Measurements from ENCODE around the gene CAMK2D.
A peak's percentile ranks its signal among the peaks of the same experiment; 100 is the strongest.

The CAMK2D gene

GRCh38 chr4:113594231-113594556 is 167.3 kb downstream of the CAMK2D start:
- no peak overlapping the region for H3K4me3 ChIP-seq (ENCODE audit: low read depth, low read length)
- no peak for TF ChIP-seq CTCF (IDR thresholded peaks at IDR 0.05; ENCODE audit: insufficient read depth, low read depth, low read length, missing control alignments)
- no peak for DNase-seq (ENCODE audit: low read depth)

GRCh38 chr4:113593400-113594230 is 167.9 kb downstream of the CAMK2D start:
- no peak for TF ChIP-seq CTCF (IDR thresholded peaks at IDR 0.05; ENCODE audit: insufficient read depth, low read depth, low read length, missing control alignments)
- peak; percentile 5 for DNase-seq (ENCODE audit: low read depth)
- H3K4me3 ChIP-seq (ENCODE audit: low read depth, low read length) = no peak overlapping the region

GRCh38 chr4:113591982-113592381 is 169.6 kb downstream of the CAMK2D start:
- no peak for TF ChIP-seq CTCF (IDR thresholded peaks at IDR 0.05; ENCODE audit: insufficient read depth, low read depth, low read length, missing control alignments)
- no peak for DNase-seq (ENCODE audit: low read depth)
- no peak overlapping the region for H3K4me3 ChIP-seq (ENCODE audit: low read depth, low read length)

GRCh38 chr4:113588895-113589668 is 172.5 kb downstream of the CAMK2D start:
- no peak for TF ChIP-seq CTCF (IDR thresholded peaks at IDR 0.05; ENCODE audit: insufficient read depth, low read depth, low read length, missing control alignments)
- DNase-seq (ENCODE audit: low read depth) = no peak
- no peak overlapping the region for H3K4me3 ChIP-seq (ENCODE audit: low read depth, low read length)

GRCh38 chr4:113587640-113588275 is 173.8 kb downstream of the CAMK2D start:
- no peak for TF ChIP-seq CTCF (IDR thresholded peaks at IDR 0.05; ENCODE audit: insufficient read depth, low read depth, low read length, missing control alignments)
- no peak overlapping the region for H3K4me3 ChIP-seq (ENCODE audit: low read depth, low read length)
- no peak for DNase-seq (ENCODE audit: low read depth)

GRCh38 chr4:113587156-113587555 is 174.4 kb downstream of the CAMK2D start:
- no peak for DNase-seq (ENCODE audit: low read depth)
- TF ChIP-seq CTCF (IDR thresholded peaks at IDR 0.05; ENCODE audit: insufficient read depth, low read depth, low read length, missing control alignments) = no peak
- H3K4me3 ChIP-seq (ENCODE audit: low read depth, low read length) = no peak overlapping the region

Data from GM12865 (cell line).